ENCODE measurements around the gene OBSCN. TPM values are rescaled to one million over a fixed set of nuclear protein-coding genes. Genes with fewer than 3 reads are reported as not detected.
A peak's percentile ranks its signal among the peaks of the same experiment; 100 is the strongest.
"Not testable (repeated sequence)": the region's sequence is repeated elsewhere in the genome, so short reads cannot be mapped to it uniquely, and the experiment has no call there.

OBSCN gene
- total RNA-seq, 2 experiments from 2014 or later = 6.6 to 8.0 TPM

GRCh38 chr1:228225165-228225710, 17.4 kb downstream of the OBSCN start:
- Mint-ChIP-seq H3K4me3 (no peak overlapping the region), H3K9me3 (no peaks in the 10 kb centered on the region), H3K27me3 (no peaks in the 10 kb centered on the region), H3K4me1 (no peaks in the 10 kb centered on the region), H3K36me3 (ENCODE audit: low read depth) (peaks cover 7% of the 10 kb centered on the region), H3K27ac (no peak overlapping the region)
- POLR2A ChIA-PET = no interaction called here
- CTCF ChIA-PET = interaction anchor here (0.7 kb wide), 1 partner anchor 10 kb away, joined by 3 read pairs; no protein-coding TSS in a partner anchor
- DNase-seq = no peak

GRCh38 chr1:228225740-228226139, 17.9 kb downstream of the OBSCN start:
- Mint-ChIP-seq H3K27ac (no peak overlapping the region), H3K27me3 (no peaks in the 10 kb centered on the region), H3K9me3 (no peaks in the 10 kb centered on the region), H3K36me3 (ENCODE audit: low read depth) (peaks cover 7% of the 10 kb centered on the region), H3K4me1 (no peaks in the 10 kb centered on the region), H3K4me3 (no peak overlapping the region)
- no peak for DNase-seq
- ChIA-PET POLR2A (no interaction called here), CTCF (interaction anchor here (0.7 kb wide), 1 partner anchor 11 kb away, joined by 3 read pairs; no protein-coding TSS in a partner anchor)

- no peaks in the 10 kb centered on the region for H3K4me1 Mint-ChIP-seq
- POLR2A ChIA-PET = no interaction called here
- no peak for DNase-seq
- H3K36me3 Mint-ChIP-seq (ENCODE audit: low read depth) = peaks cover 7% of the 10 kb centered on the region
- no peaks in the 10 kb centered on the region for H3K9me3 Mint-ChIP-seq
- no peaks in the 10 kb centered on the region for H3K27me3 Mint-ChIP-seq
- CTCF ChIA-PET = interaction anchor here (0.7 kb wide), 1 partner anchor 12 kb away, joined by 3 read pairs; no protein-coding TSS in a partner anchor
- H3K27ac Mint-ChIP-seq = no peak overlapping the region
- H3K4me3 Mint-ChIP-seq = no peak overlapping the region
Measured at GRCh38 chr1:228226141-228226874, 18.5 kb downstream of the OBSCN start.

GRCh38 chr1:228226956-228227791, 19.3 kb downstream of the OBSCN start:
- no peak for DNase-seq
- no peaks in the 10 kb centered on the region for H3K9me3 Mint-ChIP-seq
- ChIA-PET POLR2A (no interaction called here), CTCF (no interaction called here)
- H3K4me1 Mint-ChIP-seq = no peaks in the 10 kb centered on the region
- no peaks in the 10 kb centered on the region for H3K27me3 Mint-ChIP-seq
- H3K36me3 Mint-ChIP-seq (ENCODE audit: low read depth) = peaks cover 10% of the 10 kb centered on the region
- H3K4me3 Mint-ChIP-seq = no peak overlapping the region
- H3K27ac Mint-ChIP-seq = peak overlapping the region; percentile 31

- H3K9me3 Mint-ChIP-seq, CTCF ChIA-PET: not testable (repeated sequence)
Measured at GRCh38 chr1:228228147-228228546, 20.3 kb downstream of the OBSCN start.

GRCh38 chr1:228228601-228229074, 20.8 kb downstream of the OBSCN start:
- Mint-ChIP-seq H3K36me3 (ENCODE audit: low read depth) (peaks cover 17% of the 10 kb centered on the region), H3K27me3 (no peaks in the 10 kb centered on the region), H3K4me1 (no peaks in the 10 kb centered on the region), H3K9me3 (peaks cover 4% of the 10 kb centered on the region), H3K27ac (no peak overlapping the region), H3K4me3 (no peak overlapping the region)
- CTCF ChIA-PET = no interaction called here
- POLR2A ChIA-PET = no interaction called here
- no peak for DNase-seq

More at GRCh38 chr1:228228147-228228546, 20.3 kb downstream of the OBSCN start:
- H3K36me3 Mint-ChIP-seq (ENCODE audit: low read depth) = peaks cover 15% of the 10 kb centered on the region
- H3K27ac Mint-ChIP-seq, POLR2A ChIA-PET, H3K4me1 Mint-ChIP-seq, H3K27me3 Mint-ChIP-seq, DNase-seq, H3K4me3 Mint-ChIP-seq: not testable (repeated sequence)

GRCh38 chr1:228231189-228231588, 23.3 kb downstream of the OBSCN start:
- CTCF ChIA-PET = interaction anchor here (1.0 kb wide), 1 partner anchor 44 kb away, joined by 3 read pairs; no protein-coding TSS in a partner anchor
- Mint-ChIP-seq H3K9me3 (peaks cover 12% of the 10 kb centered on the region), H3K36me3 (ENCODE audit: low read depth) (peaks cover 12% of the 10 kb centered on the region), H3K4me1 (no peaks in the 10 kb centered on the region), H3K27me3 (no peaks in the 10 kb centered on the region), H3K4me3 (no peak overlapping the region), H3K27ac (no peak overlapping the region)
- POLR2A ChIA-PET = no interaction called here
- no peak for DNase-seq

GRCh38 chr1:228233136-228233535, 25.3 kb downstream of the OBSCN start:
- no peaks in the 10 kb centered on the region for H3K27me3 Mint-ChIP-seq

GRCh38 chr1:228234921-228235320, 27.1 kb downstream of the OBSCN start:
- no peak overlapping the region for H3K4me3 Mint-ChIP-seq
- H3K27ac Mint-ChIP-seq = no peak overlapping the region
- peaks cover 21% of the 10 kb centered on the region for H3K36me3 Mint-ChIP-seq (ENCODE audit: low read depth)
- ChIA-PET CTCF (no interaction called here), POLR2A (no interaction called here)
- no peak for DNase-seq
- no peaks in the 10 kb centered on the region for H3K27me3 Mint-ChIP-seq
- H3K4me1 Mint-ChIP-seq = no peaks in the 10 kb centered on the region
- H3K9me3 Mint-ChIP-seq = peaks cover 35% of the 10 kb centered on the region

More at GRCh38 chr1:228233136-228233535, 25.3 kb downstream of the OBSCN start:
- peaks cover 12% of the 10 kb centered on the region for H3K36me3 Mint-ChIP-seq (ENCODE audit: low read depth)
- H3K4me3 Mint-ChIP-seq = no peak overlapping the region
- CTCF ChIA-PET = no interaction called here
- H3K4me1 Mint-ChIP-seq = no peaks in the 10 kb centered on the region
- POLR2A ChIA-PET = no interaction called here
- no peak overlapping the region for H3K27ac Mint-ChIP-seq
- peaks cover 20% of the 10 kb centered on the region for H3K9me3 Mint-ChIP-seq
- no peak for DNase-seq

- ChIA-PET CTCF (no interaction called here), POLR2A (no interaction called here)
- no peak for DNase-seq
- Mint-ChIP-seq H3K4me1 (no peaks in the 10 kb centered on the region), H3K27me3 (no peaks in the 10 kb centered on the region), H3K27ac (no peak overlapping the region), H3K4me3 (no peak overlapping the region), H3K9me3 (peaks cover 48% of the 10 kb centered on the region), H3K36me3 (ENCODE audit: low read depth) (peaks cover 30% of the 10 kb centered on the region)
Measured at GRCh38 chr1:228236744-228237143, 28.9 kb downstream of the OBSCN start.

- Mint-ChIP-seq H3K9me3 (peaks cover 60% of the 10 kb centered on the region), H3K27ac (no peak overlapping the region), H3K4me3 (no peak overlapping the region), H3K4me1 (no peaks in the 10 kb centered on the region), H3K27me3 (no peaks in the 10 kb centered on the region), H3K36me3 (ENCODE audit: low read depth) (peaks cover 32% of the 10 kb centered on the region)
- no peak for DNase-seq
- ChIA-PET POLR2A (no interaction called here), CTCF (no interaction called here)
Measured at GRCh38 chr1:228238007-228238406, 30.2 kb downstream of the OBSCN start.

GRCh38 chr1:228238461-228238860, 30.6 kb downstream of the OBSCN start:
- ChIA-PET POLR2A (no interaction called here), CTCF (no interaction called here)
- peaks cover 34% of the 10 kb centered on the region for H3K36me3 Mint-ChIP-seq (ENCODE audit: low read depth)
- no peak for DNase-seq
- H3K27ac Mint-ChIP-seq = no peak overlapping the region
- H3K27me3 Mint-ChIP-seq = no peaks in the 10 kb centered on the region
- H3K4me1 Mint-ChIP-seq = no peaks in the 10 kb centered on the region
- peaks cover 61% of the 10 kb centered on the region for H3K9me3 Mint-ChIP-seq
- H3K4me3 Mint-ChIP-seq = no peak overlapping the region

All from activated CD4-positive, alpha-beta memory T cell treated with anti-CD3 and anti-CD28 coated beads, Interleukin-2, amount 10 ng/mL, durations not matched to agents 7 days and 5 days (primary cell).